Adrenal gland (tissue), 12 donors: ENCODE data around the gene TMEM170A. TPM values are rescaled to one million over a fixed set of nuclear protein-coding genes. Genes with fewer than 3 reads are reported as not detected.

Source experiments
- DNase-seq, 7 donors: peaks; one replicate each; pipeline ENCODE4 v3.0.0-alpha.2; 2019 to 2020
- H3K27ac ChIP-seq, 5 donors: fragments of 200-600 bp; sonication (generic) in 4 of 5; 1 replicate in 3 of 5; 2 replicates in 2 of 5; pipeline versions ENCODE4 v1.5.1 to v1.8.0; 2016 to 2020; ENCODE audit warnings: mild to moderate bottlenecking in 1 of 5
- H3K27me3 ChIP-seq: fragments of 200-600 bp; 2 replicates; pipeline ENCODE4 v1.8.0; 2021
- H3K36me3 ChIP-seq, 2 donors: fragments of 200-600 bp; replicated peaks in 1 of 2; 1 replicate in 1 of 2; 2 replicates in 1 of 2; pipeline versions ENCODE4 v1.5.1 to v1.8.0; 2018 to 2022
- H3K4me1 ChIP-seq, 2 donors: fragments of 200-600 bp; replicated peaks in 1 of 2; 1 replicate in 1 of 2; 2 replicates in 1 of 2; pipeline versions ENCODE4 v1.5.1 to v1.8.0; 2018 to 2021
- H3K4me3 ChIP-seq, 4 donors: fragments of 200-600 bp; sonication (generic) in 3 of 4; one replicate each; pipeline ENCODE4 v1.5.1; 2016 to 2018
- H3K9me3 ChIP-seq, 3 donors: fragments of 200-600 bp; sonication (generic) in 1 of 3; replicated peaks in 1 of 3; 1 replicate in 2 of 3; 2 replicates in 1 of 3; pipeline versions ENCODE4 v1.5.1 to v1.8.0; 2016 to 2021
- POLR2A ChIP-seq, 2 donors: fragments of 450-650 bp; IDR thresholded peaks; one replicate each; pipeline ENCODE4 v1.6.1; 2017; ENCODE audit warnings: antibody characterized with exemption in 2 of 2, mild to moderate bottlenecking in 2 of 2, moderate library complexity in 1 of 2
- WGBS, 4 donors: extraction: QIAGEN DNeasy Blood & Tissue Kit in 2 of 4; methylation state at CpG; one replicate each; pipeline versions ENCODE4 v1.1.5 to v1.1.7; 2013 to 2017; 5-methylcytosine and 5-hydroxymethylcytosine counted together
- intact Hi-C, 2 donors: fragments of 100-400 bp; cut with DNase I; formaldehyde crosslinking; loops; one replicate each; pipeline versions ENCODE4 v1.14.1 to v1.15.0; 2022 to 2023
- polyA plus RNA-seq, 3 donors: library from polyadenylated mRNA; stranded (reverse); fragments of 200-250 nt in 2 of 3; fragments of 350-450 nt in 1 of 3; fragmentation: Illumina TruSeq in 1 of 3; extraction: RNeasy Lipid Tissue Mini Kit (QIAGEN cat#74804) in 1 of 3; gene quantifications; one replicate each; pipeline ENCODE4 v1.2.3, GENCODE V29; 2013 to 2014
- total RNA-seq, 9 donors: library from RNA; depleted of rRNA in 4 of 9; stranded (reverse); fragments of >200 nt in 4 of 9; fragments of 120-200 nt in 1 of 9; fragmentation: NEBNext Ultra II Directional in 1 of 9; extraction: Animal tissue kit (Norgen Biotek cat#: 25700) in 1 of 9; gene quantifications; one replicate each; pipeline versions ENCODE4 v1.1.0 to v1.2.4, GENCODE V29; 2013 to 2023
- TF ChIP-seq, protein P1 (sequence below), 6 experiments: fragments of 450-650 bp in 4 of 6; fragments of 200-600 bp in 2 of 6; sonication (generic) in 1 of 6; IDR thresholded peaks; 1 replicate in 5 of 6; 2 replicates in 1 of 6; pipeline versions ENCODE4 v1.5.1 to v1.8.0; 2016 to 2021; ENCODE audit warnings: antibody characterized with exemption in 6 of 6, mild to moderate bottlenecking in 2 of 6, moderate library complexity in 1 of 6
- donor health status: healthy with polysubstance abuse.
- donor health status: Bipolar disorder and iron deficiency.
- donor health status: DM: yes; HTN: yes; CAD: no.
- donor health status: DM: no; HTN: no; CAD: no.
- donor health status: DM: no; HTN: no; CAD: no.
- donor health status: DM: yes; HTN: yes; CAD: no.

TMEM170A gene
- total and polyA plus RNA-seq, 12 donors = 5.4 to 40.7 (median 22.4) TPM

DNA sequence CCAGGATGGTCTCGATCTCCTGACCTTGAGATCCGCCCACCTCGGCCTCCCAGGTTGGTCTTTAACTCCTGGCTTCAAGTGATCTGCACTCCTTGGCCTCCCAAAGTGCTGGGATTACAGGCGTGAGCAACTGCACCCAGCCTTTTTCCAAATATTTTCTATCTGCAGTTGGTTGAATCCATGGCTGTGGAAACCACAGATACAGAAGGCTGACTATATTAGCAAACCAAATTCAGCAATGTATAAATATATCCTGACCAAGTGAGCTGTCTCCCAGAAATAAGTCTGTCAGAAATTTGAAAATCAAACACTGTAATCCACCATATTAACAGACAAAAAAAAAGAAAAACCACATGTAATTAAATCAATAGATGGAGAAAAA, 40.8 kb downstream of the TMEM170A start:
- 51 to 68% (median 64%) methylated on average over 4 of the region's 4 CpGs for WGBS, 4 donors
- Histone ChIP-seq H3K27ac (peak overlapping the region in 1 of 5 donors; percentile 36), H3K4me1 (peaks cover 32 to 38% of the 10 kb centered on the region in 2 donors), H3K36me3 (no peaks in the 10 kb centered on the region), H3K4me3 (no peak overlapping the region), H3K27me3 (no peaks in the 10 kb centered on the region), H3K9me3 (no peaks in the 10 kb centered on the region)
- intact Hi-C loops = no loop called here
- no peak for DNase-seq
- TF ChIP-seq, protein P1, sequence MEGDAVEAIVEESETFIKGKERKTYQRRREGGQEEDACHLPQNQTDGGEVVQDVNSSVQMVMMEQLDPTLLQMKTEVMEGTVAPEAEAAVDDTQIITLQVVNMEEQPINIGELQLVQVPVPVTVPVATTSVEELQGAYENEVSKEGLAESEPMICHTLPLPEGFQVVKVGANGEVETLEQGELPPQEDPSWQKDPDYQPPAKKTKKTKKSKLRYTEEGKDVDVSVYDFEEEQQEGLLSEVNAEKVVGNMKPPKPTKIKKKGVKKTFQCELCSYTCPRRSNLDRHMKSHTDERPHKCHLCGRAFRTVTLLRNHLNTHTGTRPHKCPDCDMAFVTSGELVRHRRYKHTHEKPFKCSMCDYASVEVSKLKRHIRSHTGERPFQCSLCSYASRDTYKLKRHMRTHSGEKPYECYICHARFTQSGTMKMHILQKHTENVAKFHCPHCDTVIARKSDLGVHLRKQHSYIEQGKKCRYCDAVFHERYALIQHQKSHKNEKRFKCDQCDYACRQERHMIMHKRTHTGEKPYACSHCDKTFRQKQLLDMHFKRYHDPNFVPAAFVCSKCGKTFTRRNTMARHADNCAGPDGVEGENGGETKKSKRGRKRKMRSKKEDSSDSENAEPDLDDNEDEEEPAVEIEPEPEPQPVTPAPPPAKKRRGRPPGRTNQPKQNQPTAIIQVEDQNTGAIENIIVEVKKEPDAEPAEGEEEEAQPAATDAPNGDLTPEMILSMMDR (IDR thresholded peaks at IDR 0.05) = no peak
- no peak for TF ChIP-seq POLR2A (IDR thresholded peaks at IDR 0.05)

DNA sequence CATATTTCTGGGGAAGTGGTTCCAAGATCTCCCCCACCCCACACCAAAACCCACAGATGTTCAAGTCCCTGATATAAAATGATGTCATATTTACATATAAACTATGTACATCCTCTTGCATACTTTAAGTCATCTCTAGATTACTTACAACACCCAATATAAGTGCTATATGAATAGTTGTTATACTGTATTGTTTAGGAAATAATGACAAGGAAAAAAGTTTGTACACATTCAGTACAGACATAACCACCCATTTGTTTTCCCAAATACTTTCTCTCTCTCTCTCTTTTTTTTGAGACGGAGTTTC, 42.7 kb downstream of the TMEM170A start:
- peak overlapping the region in 1 of 5 donors; percentile 38 for H3K27ac ChIP-seq
- H3K4me1 ChIP-seq = peaks cover 32 to 44% of the 10 kb centered on the region in 2 donors
- no peak for DNase-seq
- WGBS, 4 donors = 95 to 100% (median 98%) methylated on average over 1 of the region's 1 CpG
- no peak for TF ChIP-seq POLR2A (IDR thresholded peaks at IDR 0.05)
- TF ChIP-seq, protein P1 (IDR thresholded peaks at IDR 0.05) = no peak
- intact Hi-C loops = no loop called here
- H3K4me3 ChIP-seq = no peak overlapping the region
- H3K9me3 ChIP-seq = no peaks in the 10 kb centered on the region
- no peaks in the 10 kb centered on the region for H3K27me3 ChIP-seq
- H3K36me3 ChIP-seq = no peaks in the 10 kb centered on the region

DNA sequence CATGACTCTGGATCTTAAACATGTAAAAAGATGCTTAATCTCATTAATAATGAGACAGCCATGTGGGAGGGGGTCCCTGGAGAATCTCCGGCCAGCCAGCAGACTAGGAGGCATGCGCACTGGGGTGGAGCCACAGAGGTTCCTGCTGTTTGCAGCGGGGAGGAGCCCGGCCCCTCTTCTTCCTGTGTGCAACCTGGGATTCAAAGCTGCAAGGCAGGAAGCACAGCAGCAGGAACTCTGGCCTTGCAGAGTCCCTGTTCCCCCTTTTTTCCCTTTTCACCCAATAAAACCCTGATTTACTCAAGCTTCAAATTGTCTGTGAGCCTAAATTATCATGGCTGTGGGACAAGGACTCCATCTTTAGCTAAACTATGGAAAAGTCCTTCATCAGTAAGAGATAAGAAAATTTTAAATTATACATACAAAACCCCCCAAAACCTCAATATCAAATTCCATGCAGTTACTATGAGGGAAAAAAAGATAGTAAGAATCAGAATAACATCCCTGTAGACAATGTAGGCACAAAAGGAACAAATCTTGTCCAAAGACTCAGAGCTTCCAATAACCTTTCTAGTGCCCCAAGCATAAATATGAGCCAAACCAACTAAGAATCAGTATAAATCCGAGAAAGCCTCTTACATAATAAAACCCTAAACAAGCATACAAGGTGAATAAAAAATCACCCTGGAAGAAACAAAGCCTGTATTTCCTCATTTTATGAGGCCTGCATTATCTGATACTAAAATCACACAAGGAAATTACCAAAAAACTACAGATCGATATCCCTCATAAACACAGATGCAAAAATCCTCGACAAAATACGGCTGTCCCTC, 43.3 kb downstream of the TMEM170A start:
- H3K36me3 ChIP-seq = no peaks in the 10 kb centered on the region
- peak in 6 of 7 donors; percentile 47 to 80 (median 62) for DNase-seq
- intact Hi-C loops = no loop called here
- no peak overlapping the region for H3K4me3 ChIP-seq
- H3K9me3 ChIP-seq = no peaks in the 10 kb centered on the region
- H3K27ac ChIP-seq = peak overlapping the region in 2 of 5 donors; percentile 9 to 38
- TF ChIP-seq, protein P1 (IDR thresholded peaks at IDR 0.05) = no peak
- no peak for TF ChIP-seq POLR2A (IDR thresholded peaks at IDR 0.05)
- no peaks in the 10 kb centered on the region for H3K27me3 ChIP-seq
- H3K4me1 ChIP-seq = peaks cover 27 to 42% of the 10 kb centered on the region in 2 donors
- WGBS, 4 donors = 38 to 58% (median 47%) methylated on average over 7 to 8 of the region's 8 CpGs

DNA sequence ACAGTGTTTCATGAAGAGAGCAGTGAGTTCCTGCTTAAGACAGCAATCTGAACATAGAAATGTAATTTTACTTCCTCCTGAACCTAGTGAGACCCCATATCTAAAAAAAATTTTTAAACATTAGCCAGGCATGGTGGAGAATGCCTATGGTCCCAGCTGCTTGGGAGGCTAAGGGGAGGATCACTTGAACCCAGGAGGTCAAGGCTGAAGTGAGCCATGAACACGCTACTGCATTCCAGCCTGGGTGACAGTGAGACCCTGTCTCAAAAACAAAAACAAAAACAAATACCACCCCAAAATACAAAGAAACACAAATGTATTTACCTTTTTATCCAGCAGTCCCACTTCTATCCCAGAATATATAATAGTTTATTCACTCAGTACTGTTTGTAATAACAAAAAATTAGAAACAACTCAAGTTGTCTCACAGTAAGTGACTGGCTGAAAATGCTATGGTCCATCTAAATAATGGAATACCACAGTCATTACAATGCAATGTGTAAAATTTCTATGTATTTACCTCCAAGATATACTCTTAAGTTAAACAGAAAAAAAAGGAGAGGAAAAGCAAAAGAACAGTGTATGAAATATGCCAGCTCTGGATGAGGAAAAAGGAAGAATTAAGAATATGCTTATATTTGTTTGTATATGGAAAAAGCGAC, 47.5 kb downstream of the TMEM170A start:
- no peak overlapping the region for H3K27ac ChIP-seq
- no peaks in the 10 kb centered on the region for H3K27me3 ChIP-seq
- H3K4me3 ChIP-seq = no peak overlapping the region
- no peaks in the 10 kb centered on the region for H3K9me3 ChIP-seq
- intact Hi-C loops = no loop called here
- no peak for TF ChIP-seq POLR2A (IDR thresholded peaks at IDR 0.05)
- TF ChIP-seq, protein P1 (IDR thresholded peaks at IDR 0.05) = no peak
- 21 to 35% (median 32%) methylated on average over 2 of the region's 2 CpGs for WGBS, 4 donors
- DNase-seq = peak in 1 of 7 donors; percentile 38
- peaks cover 18 to 33% of the 10 kb centered on the region in 2 donors for H3K4me1 ChIP-seq
- peaks cover 0 to 6% of the 10 kb centered on the region in 2 donors for H3K36me3 ChIP-seq
